Fibroblast of peridontal ligament (primary cell): Measurements from ENCODE around the gene KDELR3.
A peak's percentile ranks its signal among the peaks of the same experiment; 100 is the strongest.

Experiments used
- DNase-seq: peaks from one replicate; pipeline ENCODE4 v3.0.0-alpha.2; 2010; ENCODE audit errors: extremely low read depth

The KDELR3 gene

GRCh38 chr22:38467904-38468442 lies at the start of gene KDELR3:
Gene KDELR3, plus strand, starts transcription at chr22:38468096. Its CDS starts 138 bp downstream, at chr22:38468234.
- DNase-seq = peak; percentile 45

GRCh38 chr22:38418589-38418988 lies 49.3 kb upstream of the KDELR3 start:
- DNase-seq = no peak

DNA sequence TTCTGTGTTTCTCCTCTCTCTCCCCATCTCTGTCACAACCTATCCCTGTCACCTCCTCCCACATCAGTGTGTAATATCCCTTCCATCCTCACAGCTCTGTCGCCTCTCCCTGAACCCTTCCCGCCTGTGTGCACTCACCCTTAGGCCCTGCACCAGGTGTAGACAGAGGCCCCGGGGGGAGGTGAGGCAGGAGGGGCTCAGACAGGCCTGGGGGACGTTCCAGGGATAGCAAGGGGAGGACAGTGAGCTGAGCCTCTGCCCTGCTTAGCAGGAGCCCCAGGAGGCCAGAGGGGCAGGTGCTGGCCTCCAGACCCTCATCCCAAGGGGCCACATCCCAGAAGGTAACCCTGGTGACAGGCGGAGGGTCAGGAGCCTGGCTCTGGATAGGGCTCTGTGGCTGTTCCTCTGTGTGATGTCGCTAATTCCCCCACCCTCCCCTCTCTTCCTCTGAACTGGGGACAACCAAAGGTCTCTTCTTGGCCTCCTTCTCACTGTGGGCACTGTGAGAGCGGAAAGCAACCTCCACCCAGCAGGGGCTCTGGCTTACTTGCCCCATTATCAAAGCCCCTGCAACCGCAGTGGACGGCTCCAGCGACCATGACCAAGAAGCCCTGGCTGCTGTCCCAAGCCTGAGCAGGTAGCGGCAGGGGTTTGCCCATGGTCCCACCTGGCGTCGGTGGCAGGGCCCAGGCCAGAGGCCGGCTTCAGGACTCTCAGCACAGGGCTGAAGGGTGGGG lies 48.6 kb upstream of the KDELR3 start:
- no peak for DNase-seq

- no peak for DNase-seq
Observed at GRCh38 chr22:38419858-38420160, 48.1 kb upstream of the KDELR3 start.

DNA sequence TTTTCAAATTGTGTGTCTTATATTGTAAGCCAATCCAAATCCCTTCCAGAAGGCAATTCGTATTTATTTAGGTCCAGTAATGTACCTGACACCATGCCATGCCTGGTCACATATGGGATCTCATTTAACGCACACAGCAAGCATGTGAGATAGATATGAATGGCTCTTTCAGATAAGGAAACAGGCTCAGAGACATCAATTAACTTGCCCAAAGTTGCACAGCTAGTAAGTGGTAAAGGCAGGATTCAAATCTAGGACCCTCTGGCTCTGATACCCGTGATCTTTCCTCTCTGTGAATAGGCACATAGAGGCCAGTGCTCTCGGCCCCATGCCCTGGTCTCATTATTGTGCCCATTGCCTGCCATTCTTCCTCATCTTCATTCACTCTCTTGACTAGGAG lies 47.2 kb upstream of the KDELR3 start:
- no peak for DNase-seq

- DNase-seq = no peak
Observed at GRCh38 chr22:38422611-38423511, 45.0 kb upstream of the KDELR3 start.

- DNase-seq = no peak
Observed at GRCh38 chr22:38423512-38424503, 44.1 kb upstream of the KDELR3 start.

DNA sequence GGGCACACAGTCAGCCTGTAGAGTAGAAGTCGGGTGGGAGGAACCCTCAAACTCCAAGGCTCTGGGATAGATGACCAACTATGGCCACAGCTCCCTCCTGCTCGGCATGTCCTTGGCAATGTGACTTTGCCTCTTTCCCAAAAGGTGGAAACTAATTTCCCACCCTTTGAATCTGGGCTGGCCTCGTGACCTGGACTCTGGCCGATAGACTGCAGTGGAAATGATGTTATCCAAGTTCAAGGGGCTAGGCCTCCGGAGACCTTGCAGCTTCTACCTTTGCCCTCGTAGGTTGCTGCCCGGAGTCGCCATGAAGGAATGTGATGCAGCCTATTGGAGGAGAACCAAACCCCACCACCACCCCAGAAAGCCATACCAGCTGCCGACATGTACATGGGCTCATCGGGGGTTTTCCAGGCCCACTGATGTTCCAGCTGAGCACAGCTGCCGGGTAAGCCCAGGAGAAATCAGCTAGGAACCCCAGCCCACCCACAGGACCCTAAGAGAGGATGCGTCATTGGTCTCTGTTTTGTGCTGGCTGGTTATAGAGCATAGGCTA lies 43.3 kb upstream of the KDELR3 start:
- DNase-seq = no peak

- DNase-seq = no peak
Observed at GRCh38 chr22:38426628-38427027, 41.3 kb upstream of the KDELR3 start.

GRCh38 chr22:38427465-38427864 lies 40.4 kb upstream of the KDELR3 start:
- DNase-seq = no peak

GRCh38 chr22:38427940-38428339 lies 40.0 kb upstream of the KDELR3 start:
- DNase-seq = no peak

- no peak for DNase-seq
Observed at GRCh38 chr22:38428714-38429113, 39.2 kb upstream of the KDELR3 start.

GRCh38 chr22:38429499-38430068 lies 38.3 kb upstream of the KDELR3 start:
- DNase-seq = peak; percentile 49

DNA sequence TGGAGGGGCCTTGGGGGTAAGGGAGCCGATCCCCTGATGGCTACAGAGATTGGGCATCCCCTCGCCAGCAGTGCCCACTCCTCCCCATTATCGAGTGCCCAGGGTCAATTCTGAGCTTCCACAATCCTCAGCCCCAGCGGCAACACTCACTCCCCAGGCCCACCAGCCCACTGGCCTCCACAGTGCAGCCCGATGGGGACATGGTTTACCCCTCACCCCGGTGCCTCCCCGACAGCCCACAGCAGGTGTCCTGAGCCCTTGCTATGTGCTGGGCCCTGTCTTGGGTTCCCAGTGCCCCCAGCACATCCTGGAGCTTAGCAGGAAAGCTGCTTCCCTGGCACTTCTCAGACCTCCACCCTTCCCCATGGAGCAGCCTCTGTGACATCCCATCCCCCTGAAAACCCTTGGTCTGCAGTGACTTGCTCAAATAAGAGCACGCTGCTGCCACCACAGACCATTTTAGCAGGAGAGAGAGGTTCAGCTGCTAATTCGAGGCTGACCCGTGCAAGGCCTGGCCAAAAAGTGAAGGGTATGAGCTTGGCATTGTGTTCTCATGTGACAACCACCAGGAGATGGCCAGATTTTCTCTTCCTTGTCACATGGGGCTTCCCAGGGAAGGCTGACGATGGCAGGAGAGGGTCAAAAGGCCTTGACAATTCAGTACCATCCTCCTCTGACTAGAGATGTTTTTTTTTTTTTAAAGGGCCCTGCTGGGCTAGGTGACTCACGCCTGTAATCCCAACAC lies 36.5 kb upstream of the KDELR3 start:
- no peak for DNase-seq

DNA sequence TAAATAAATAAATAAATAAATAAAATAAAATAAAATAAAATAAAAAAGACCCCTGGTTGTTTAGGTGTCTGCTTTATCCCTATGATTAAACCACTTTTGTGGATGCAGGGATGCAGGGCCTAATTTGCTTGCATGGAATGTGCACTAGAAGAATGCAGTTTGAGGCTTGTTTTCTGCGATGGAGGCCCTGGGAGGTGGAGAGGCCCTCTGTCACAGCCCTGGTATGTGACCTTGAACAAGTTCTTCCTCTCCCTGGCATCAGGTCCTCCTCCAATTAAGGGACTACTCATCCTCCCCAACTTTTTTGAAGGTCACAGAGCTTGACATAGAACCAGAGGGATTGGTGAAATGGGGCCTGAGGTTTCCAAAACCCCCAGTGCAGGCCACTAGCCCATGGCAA lies 35.6 kb upstream of the KDELR3 start:
- DNase-seq = peak; percentile 12

GRCh38 chr22:38433871-38434270 lies 34.0 kb upstream of the KDELR3 start:
- DNase-seq = no peak

DNA sequence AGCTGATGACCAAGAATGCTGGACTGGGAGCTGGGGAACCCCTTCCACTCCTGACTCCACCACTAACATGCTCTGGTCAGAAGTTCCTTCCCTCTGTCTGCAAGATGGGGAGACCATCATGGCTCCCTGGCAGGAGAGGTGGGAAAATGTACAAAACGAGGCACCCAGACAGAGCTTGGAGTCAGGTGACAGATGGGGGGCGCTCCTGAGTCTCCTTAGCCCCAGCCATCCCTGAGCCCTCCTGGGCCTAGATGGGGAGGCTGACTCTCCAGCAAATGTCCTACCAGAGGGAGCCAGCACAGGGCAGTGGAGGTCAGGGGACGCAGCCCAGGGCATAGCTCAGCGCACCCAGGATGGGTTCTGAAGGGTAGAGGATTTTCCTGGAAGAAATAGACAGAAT lies 32.9 kb upstream of the KDELR3 start:
- no peak for DNase-seq

DNA sequence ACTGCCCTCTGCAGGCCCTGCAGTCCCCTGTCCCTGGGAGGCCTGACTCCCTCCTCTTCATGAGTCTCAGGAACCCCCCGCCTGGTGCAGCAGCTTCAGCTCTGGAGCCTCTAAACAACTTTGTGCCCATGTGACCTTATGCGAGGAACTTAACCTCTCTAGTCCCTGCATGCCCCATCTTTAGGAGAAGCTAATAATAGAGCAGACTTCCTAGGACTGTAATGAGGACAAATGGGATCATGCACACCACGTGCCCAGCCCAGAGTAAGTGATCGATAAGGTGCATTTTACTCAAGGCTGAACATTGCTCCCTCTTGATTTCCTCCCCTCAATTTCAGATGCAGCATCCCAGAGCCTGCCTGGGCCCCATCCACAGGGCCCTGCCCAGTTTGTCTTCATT lies 31.9 kb upstream of the KDELR3 start:
- no peak for DNase-seq

DNA sequence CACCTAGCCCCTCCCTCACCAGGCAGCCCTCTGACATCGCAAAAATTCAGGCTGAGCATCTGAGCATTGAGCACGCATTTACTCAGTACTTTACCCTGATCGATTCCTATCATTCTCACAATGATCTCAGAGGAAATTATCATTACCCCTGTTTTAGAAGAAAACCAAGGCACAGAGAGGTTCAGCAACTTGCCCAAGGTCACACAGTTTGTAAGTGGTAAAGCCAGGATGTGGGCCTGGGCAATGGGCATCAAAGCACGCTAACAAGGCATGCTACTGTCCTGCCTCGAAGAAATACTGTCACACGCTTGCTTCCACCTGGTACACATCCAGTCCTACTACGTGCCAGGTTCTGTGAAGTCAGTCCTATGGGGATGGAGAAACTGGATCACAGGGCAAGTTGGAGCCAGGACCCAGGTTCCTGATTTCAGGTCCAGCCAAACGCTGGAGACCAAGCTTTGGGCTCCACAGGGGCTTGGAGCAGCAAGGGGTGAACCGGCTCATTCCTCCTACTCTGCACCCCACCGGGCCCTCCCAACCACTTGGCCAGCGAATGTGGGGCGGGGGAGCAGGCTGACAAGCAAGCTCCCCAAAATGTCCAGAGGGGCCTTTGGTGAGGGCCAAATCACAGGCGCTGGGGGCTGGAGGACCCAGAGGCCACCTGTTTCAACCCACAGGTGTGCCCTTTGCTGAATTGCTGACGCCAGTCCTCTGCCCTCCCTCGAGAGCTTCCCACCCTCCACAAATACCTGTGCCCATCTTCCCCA lies 31.1 kb upstream of the KDELR3 start:
- no peak for DNase-seq

DNA sequence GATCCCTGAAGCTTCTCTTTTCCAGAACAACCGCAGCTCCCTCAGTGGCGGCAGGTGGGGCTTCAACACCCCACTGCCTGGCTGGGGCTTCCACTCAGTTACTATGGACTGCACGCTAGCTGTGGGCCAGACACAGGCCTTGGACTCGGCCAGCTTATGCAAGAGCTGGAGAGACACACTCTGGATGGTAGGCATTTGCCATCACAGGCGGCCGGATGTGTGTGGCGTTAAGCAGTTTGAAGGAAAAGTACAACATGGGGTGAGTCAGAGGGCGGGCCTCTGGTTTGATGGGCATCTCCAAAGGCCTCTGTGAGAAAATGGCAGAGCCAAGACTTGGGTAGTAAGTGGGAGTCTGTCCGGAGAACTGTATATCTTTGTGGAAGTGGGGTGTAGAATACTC lies 30.5 kb upstream of the KDELR3 start:
- DNase-seq = no peak
